GM12891 (cell line): Measurements from ENCODE around the gene CDH4.

Source experiments
- DNase-seq: peaks from one replicate; pipeline ENCODE4 v3.0.0; 2011; ENCODE audit warnings: low spot score; ENCODE audit not compliant: insufficient read length
- FAIRE-seq: peaks from 2 replicates; lab custom pipeline; 2011; peaks lifted over from hg19 to GRCh38; lab: Jason Lieb, UNC
- PAX5 ChIP-seq: IDR thresholded peaks from 2 replicates; pipeline ENCODE4 v1.6.1; 2011; ENCODE audit warnings: low read length, moderate library complexity, mild to moderate bottlenecking; ENCODE audit not compliant: insufficient read depth, severe bottlenecking
- POLR2A ChIP-seq: IDR thresholded peaks from 2 replicates; pipeline ENCODE4 v1.6.1; 2011; ENCODE audit warnings: low read depth, low read length, control low read depth
- POLR2AphosphoS5 ChIP-seq: IDR thresholded peaks from 2 replicates; pipeline ENCODE4 v1.6.1; 2011; ENCODE audit warnings: low read depth, low read length, control low read depth
- POU2F2 ChIP-seq: IDR thresholded peaks from 2 replicates; pipeline ENCODE4 v1.6.1; 2011; ENCODE audit warnings: low read depth, mild to moderate bottlenecking, control low read depth, low read length, moderate library complexity
- SPI1 ChIP-seq: IDR thresholded peaks from 2 replicates; pipeline ENCODE4 v1.6.1; 2011; ENCODE audit warnings: low read depth, low read length, control low read depth
- TAF1 ChIP-seq: IDR thresholded peaks from 2 replicates; pipeline ENCODE4 v1.6.1; 2011; ENCODE audit warnings: low read depth, low read length, control low read depth

CDH4 gene

DNA sequence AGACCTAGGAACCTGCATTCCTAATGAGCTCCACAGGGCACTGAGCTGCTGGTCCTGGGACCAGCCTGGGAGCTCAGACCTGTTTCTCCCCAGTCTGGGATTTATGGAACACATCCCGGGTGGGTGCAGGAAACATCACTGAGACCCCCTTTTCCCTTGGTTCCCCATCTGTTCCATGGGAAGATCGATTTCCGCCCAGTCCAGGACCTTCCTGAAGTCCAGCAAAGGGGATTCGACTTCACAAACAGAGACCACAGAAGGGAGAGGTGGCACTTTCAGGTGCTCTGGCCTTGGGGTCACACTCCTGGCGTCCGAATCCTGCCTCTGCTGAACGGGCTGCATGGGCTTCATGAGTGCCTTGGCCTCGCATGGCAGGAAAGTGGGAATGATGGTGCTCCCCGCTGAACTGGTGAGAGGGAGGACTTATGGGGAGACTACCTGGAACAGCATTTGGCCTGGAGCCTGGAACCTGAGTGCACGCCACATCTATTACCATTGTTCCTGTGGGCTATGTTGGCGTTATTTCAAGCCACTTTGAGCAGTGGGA, 517.3 kb downstream of the CDH4 start:
- no peak for FAIRE-seq
- no peak for DNase-seq
- no peak for TF ChIP-seq TAF1
- no peak for TF ChIP-seq PAX5

DNA sequence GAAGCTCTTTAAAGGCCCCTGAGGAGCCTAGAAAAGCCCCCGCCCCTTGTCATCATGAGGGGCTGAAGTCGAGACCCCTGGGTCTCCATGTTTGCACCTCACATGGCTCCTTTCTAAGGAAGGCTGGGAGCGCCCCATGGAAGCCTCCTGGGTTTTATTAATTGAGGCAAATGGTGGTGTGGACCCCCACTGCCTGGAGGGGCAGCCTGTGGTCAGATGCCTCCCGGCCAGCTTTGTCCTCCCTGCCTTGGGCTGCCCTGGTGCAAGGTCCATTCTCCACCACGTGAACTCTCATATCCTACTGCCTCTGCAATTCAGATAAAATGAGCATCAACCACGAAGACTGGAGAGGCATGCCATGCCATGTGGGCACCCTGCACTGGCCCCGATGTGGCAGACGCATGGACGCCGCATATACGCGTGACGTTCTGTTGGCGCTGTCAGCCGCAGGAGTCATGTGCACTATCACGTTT, 518.1 kb downstream of the CDH4 start:
- TF ChIP-seq TAF1: no peak
- no peak for TF ChIP-seq PAX5
- no peak for TF ChIP-seq SPI1
- no peak for TF ChIP-seq POLR2A
- TF ChIP-seq POLR2AphosphoS5: no peak
- no peak for TF ChIP-seq POU2F2
- no peak for DNase-seq
- no peak for FAIRE-seq

DNA sequence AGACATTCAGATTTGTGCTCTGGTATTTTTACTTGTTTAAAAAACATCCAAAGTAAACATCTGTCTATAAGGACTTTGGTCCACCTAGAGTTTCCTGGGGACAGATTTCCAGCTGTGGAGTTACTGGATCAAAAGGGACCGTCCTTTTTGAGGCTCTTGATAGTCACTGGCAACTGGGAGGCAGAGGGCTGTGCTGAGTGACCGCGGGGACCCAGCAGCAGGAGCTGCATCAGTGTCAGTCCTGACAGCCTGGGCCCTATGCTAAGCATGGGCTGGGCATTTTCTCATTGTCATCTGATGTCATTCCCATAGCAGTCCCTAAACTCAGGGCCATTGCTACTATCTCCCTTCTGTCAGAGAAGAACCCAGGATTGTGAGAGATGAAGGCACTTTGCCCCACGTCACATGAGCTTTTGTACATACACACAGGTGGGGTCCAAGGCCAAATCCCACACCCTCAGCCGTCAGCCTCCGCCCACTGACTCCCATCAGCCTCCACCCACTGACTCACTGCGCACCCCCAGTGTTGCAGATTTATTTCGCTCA, 519.8 kb downstream of the CDH4 start:
- FAIRE-seq (no peak), DNase-seq (no peak)
- TF ChIP-seq PAX5 (no peak), TAF1 (no peak), POLR2AphosphoS5 (no peak), POLR2A (no peak), SPI1 (no peak), POU2F2 (no peak)

DNA sequence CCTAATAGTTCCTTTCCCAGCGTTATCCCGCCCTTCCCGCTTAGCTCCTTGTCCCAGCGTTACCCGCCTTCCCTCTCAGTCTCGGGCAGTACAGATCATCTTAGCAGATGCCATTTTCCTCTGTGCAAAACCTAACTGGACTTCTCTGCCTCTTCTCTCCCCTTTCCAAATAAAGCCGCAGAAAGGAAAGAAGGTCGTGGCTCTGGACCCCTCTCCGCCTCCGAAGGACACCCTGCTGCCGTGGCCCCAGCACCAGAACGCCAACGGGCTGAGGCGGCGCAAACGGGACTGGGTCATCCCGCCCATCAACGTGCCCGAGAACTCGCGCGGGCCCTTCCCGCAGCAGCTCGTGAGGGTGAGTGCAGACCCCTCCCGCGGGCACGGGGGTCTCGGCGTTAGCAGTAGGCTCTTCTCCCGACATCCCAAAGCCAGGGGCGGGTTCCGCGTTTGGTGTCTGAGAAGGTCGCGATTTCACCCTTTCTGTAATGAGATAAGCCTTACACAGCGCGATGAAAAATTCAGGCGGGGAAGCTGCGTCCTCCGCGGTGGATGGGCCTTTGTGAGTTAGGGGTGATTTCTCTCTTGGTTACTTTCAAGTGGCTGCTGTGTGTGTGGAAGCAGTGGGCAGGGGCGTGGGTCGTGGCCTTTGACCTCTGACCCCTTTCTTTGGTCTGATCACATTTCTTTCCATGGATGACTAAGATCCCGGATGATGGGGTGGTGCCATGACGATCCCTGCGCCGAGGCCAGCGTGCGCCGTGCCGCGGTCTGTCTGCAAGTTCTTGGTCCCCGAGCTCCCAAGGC, 521.0 kb downstream of the CDH4 start:
- DNase-seq: no peak
- FAIRE-seq: no peak
- TF ChIP-seq POU2F2 (no peak), TAF1 (no peak)

DNA sequence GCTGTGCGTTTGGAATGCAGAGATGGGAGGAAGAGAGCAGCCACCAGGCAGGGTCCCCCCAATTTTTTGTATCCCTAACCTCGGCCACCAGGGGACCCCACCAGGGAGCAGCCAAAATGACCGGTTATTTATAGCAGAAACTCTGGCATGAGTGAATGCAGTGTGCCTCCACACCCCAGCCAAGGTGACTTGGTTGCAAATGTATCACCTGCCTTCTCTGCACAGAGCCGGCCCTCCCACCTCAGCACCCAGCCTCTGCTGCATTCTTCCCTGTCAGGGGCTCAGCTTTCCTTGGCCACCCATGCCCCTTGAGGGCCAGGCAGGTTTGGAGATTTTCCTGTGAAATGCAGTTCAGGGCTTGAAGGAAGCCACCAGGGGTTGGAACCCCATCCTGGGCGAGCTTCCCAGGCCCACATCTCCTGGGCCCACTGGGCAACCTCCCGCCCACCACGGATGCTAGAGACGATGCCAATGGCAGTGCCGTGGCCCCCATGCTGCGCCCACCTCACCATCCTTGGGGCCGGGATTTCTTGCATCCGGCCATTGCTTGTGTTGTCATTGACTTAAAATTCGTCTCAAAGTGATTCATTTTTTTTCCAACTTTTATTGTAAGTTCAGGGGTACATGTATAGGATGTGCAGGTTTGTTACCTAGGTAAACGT, 522.0 kb downstream of the CDH4 start:
- FAIRE-seq (no peak), DNase-seq (no peak)
- TF ChIP-seq SPI1: no peak
- no peak for TF ChIP-seq PAX5
- TF ChIP-seq POU2F2: no peak
- no peak for TF ChIP-seq POLR2A

DNA sequence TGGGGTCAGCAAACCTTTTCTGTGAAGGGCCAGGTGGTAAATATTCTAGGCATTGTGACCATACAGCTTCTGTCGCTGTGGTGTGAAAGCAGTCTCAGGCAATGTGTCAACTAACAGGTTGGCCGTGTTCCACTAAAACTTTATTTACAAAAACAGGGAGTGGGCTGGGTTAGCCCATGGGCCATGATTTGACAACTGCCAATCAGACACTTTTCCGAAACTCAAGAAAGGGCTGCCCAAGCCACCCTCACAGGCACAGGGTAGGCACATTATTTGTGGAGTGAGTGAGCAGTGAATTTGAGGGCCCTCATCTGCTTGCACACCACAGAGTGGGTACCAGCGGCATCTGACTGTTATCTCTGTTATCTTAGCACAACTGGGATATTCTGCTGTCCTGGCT, 523.4 kb downstream of the CDH4 start:
- no peak for TF ChIP-seq TAF1
- no peak for TF ChIP-seq POLR2A
- no peak for TF ChIP-seq POU2F2
- TF ChIP-seq SPI1: no peak
- TF ChIP-seq PAX5: no peak
- DNase-seq (no peak), FAIRE-seq (no peak)

DNA sequence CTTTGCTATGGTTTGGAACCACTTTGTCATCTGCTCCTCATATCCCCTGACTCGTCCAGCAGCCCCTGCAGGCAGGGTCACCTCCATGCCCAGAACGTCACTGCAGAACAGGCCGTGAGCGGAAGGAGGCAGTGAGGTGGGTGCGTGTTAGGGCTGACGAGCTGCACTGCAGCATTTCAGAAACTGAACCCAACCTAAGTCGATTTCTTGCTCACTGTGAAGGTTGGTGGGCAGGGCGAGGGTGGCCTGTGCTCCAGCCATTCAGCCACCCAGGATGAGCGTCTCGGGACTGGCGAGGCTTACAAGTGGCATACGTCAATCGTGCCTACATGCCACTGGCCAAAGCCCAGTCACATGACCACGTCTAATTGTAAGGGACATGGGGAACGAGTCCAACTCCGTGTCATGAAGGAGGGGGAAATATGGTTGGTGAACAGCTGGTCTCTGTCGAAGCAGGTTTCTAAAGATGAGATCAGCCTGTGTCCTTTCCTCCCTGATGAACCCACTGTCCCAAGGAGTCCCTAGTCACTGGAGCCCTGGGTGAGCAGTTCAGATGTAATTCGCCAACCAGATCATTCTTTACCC, 524.5 kb downstream of the CDH4 start:
- DNase-seq (no peak), FAIRE-seq (no peak)
- no peak for TF ChIP-seq PAX5
- no peak for TF ChIP-seq SPI1
- no peak for TF ChIP-seq POLR2A
- TF ChIP-seq POLR2AphosphoS5: no peak
- TF ChIP-seq TAF1: no peak
- no peak for TF ChIP-seq POU2F2

DNA sequence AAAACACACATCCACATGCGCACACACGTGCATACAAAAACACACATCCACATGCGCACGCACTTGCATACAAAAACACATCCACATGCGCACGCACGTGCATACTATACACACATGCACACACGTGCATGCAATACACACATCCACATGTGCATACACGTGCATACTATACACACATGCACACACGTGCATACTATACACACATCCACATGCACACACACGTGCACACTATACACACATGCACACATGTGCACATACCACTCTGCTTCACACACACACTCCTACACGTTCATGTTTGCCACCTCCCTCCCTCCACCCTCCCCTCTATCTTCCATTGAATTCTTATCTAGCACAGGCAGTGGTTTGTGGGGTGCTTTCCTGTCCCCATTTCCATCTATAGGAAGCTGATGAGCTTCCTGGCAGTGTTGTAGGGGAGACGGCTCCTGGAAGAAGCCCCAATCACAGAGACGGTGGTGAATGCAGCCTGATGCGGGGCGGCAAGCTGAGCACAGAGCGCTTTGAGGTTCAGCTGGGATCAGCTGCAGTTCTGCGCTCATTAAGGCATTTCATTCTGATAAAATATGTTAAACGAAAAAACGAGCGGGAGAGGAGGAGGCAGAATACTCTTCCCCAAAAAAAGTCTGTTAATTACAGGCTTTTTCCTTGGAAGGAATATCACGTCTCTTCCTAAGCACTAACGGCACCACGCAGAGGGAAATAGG, 525.9 kb downstream of the CDH4 start:
- FAIRE-seq (no peak), DNase-seq (no peak)
- no peak for TF ChIP-seq SPI1
- TF ChIP-seq TAF1: no peak
- TF ChIP-seq POLR2A: no peak
- TF ChIP-seq POU2F2: no peak
- TF ChIP-seq PAX5: no peak

DNA sequence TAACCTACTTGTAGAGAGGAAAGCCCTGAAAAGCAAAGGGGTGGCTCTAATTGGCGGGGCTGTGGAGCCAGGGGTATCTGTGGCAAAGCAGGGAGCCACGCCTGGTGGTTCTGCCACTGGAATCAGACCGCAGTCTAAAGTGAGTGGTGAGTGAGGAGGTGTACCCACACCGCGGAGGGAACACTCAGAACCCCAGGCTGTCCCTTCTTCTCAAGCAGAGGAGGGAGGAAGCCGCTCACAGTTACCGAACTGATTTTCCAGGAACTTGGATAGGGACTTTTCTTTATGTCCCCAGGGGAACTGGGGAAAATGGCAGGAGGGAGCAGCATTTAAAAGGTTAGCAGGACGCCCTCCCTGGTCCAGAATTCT, 526.4 kb downstream of the CDH4 start:
- FAIRE-seq: no peak
- DNase-seq: no peak
- TF ChIP-seq POLR2A (no peak), POLR2AphosphoS5 (no peak), POU2F2 (no peak), SPI1 (no peak), TAF1 (no peak), PAX5 (no peak)
